Fibroblast of lung (primary cell): ENCODE data around the gene SIVA1. TPM values are rescaled to one million over a fixed set of nuclear protein-coding genes. Genes with fewer than 3 reads are reported as not detected.

ENCODE experiments used
- DNase-seq, 2 donors: peaks; one replicate each; pipeline versions ENCODE4 v3.0.0 to v3.0.0-alpha.2; 2010; ENCODE audit warnings: low read depth in 2 of 2
- H2AFZ ChIP-seq: 2 replicates; pipeline ENCODE4 v1.5.1; 2012; ENCODE audit warnings: low read length, control low read depth, inconsistent platforms
- H3K27ac ChIP-seq: 2 replicates; pipeline ENCODE4 v1.5.1; 2011; ENCODE audit warnings: low read length, control low read depth; ENCODE audit not compliant: insufficient read depth
- H3K27me3 ChIP-seq: 2 replicates; pipeline ENCODE4 v1.5.1; 2011; ENCODE audit warnings: mild to moderate bottlenecking, low read length; ENCODE audit not compliant: control insufficient read depth, insufficient read depth
- H3K36me3 ChIP-seq: 2 replicates; pipeline ENCODE4 v1.5.1; 2011; ENCODE audit warnings: low read length; ENCODE audit not compliant: control insufficient read depth, insufficient read depth
- H3K4me1 ChIP-seq: 2 replicates; pipeline ENCODE4 v1.5.1; 2011; ENCODE audit warnings: low read length; ENCODE audit not compliant: control insufficient read depth, insufficient read depth; ENCODE audit errors: extremely low read depth
- H3K4me2 ChIP-seq: 2 replicates; pipeline ENCODE4 v1.5.1; 2011; ENCODE audit warnings: low read length, control low read depth; ENCODE audit not compliant: insufficient read depth; ENCODE audit errors: extremely low read depth
- H3K4me3 ChIP-seq, 4 experiments: fragments of 200-600 bp in 1 of 4; sonication (generic) in 1 of 4; replicated peaks in 1 of 4; 2 replicates each; pipeline ENCODE4 v1.5.1; 2011 to 2016; ENCODE audit warnings: low read length in 4 of 4, low read depth in 3 of 4, mild to moderate bottlenecking in 3 of 4, control low read depth in 2 of 4, inconsistent platforms in 1 of 4, mixed read lengths in 1 of 4; ENCODE audit not compliant: insufficient read depth in 1 of 4; ENCODE audit errors: control extremely low read depth in 1 of 4
- H3K79me2 ChIP-seq: 2 replicates; pipeline ENCODE4 v1.5.1; 2012; ENCODE audit warnings: mild to moderate bottlenecking, low read length, inconsistent platforms; ENCODE audit not compliant: control insufficient read depth, insufficient read depth
- H3K9ac ChIP-seq: 2 replicates; pipeline ENCODE4 v1.5.1; 2011; ENCODE audit warnings: mild to moderate bottlenecking, low read length, control low read depth; ENCODE audit not compliant: insufficient read depth
- H3K9me3 ChIP-seq: 2 replicates; pipeline ENCODE4 v1.5.1; 2012; ENCODE audit warnings: low read depth, low read length; ENCODE audit not compliant: control insufficient read depth, insufficient read depth
- H4K20me1 ChIP-seq: 2 replicates; pipeline ENCODE4 v1.5.1; 2011; ENCODE audit warnings: low read length; ENCODE audit not compliant: control insufficient read depth, insufficient read depth; ENCODE audit errors: extremely low read depth
- CTCF ChIP-seq, 2 donors: IDR thresholded peaks in 1 of 2; conservative IDR thresholded peaks in 1 of 2; 1 replicate in 1 of 2; 2 replicates in 1 of 2; pipeline ENCODE4 v1.5.1; 2011 to 2012; ENCODE audit warnings: low read length in 2 of 2, control low read depth in 1 of 2, inconsistent platforms in 1 of 2, low read depth in 1 of 2, mild to moderate bottlenecking in 1 of 2
- EZH2 ChIP-seq: IDR thresholded peaks from 2 replicates; pipeline ENCODE4 v1.5.1; 2012; ENCODE audit warnings: low read length, control low read depth, mild to moderate bottlenecking; ENCODE audit errors: missing control alignments
- polyA plus RNA-seq, 2 donors: library from polyadenylated mRNA; depleted of rRNA in 1 of 2; stranded (reverse) in 1 of 2; unstranded in 1 of 2; fragments of >200 nt; gene quantifications; 2 replicates each; pipeline ENCODE4 v1.2.1, GENCODE V29; 2011 to 2012; ENCODE audit warnings: missing spikeins in 1 of 2
- total RNA-seq: library from RNA; depleted of rRNA; stranded (reverse); fragments of >200 nt; gene quantifications from 2 replicates; pipeline ENCODE4 v1.2.1, GENCODE V29; 2014

Gene SIVA1
- total and polyA plus RNA-seq, 2 donors (not counting 1 experiment from before 2014, with no cell fraction given), result 26.1 to 65.1 TPM

- TF ChIP-seq CTCF (conservative IDR thresholded peaks at IDR 0.05 in 1 of 2, IDR thresholded peaks at IDR 0.05 in 1 of 2; ENCODE audit: low read depth in 1 of 2, low read length in 2 of 2), result no peak
- TF ChIP-seq EZH2, result no peak
- no peaks in the 10 kb centered on the region for H4K20me1 ChIP-seq
- no peaks in the 10 kb centered on the region for H3K79me2 ChIP-seq
- H3K4me2 ChIP-seq, result no peak overlapping the region
- no peak overlapping the region for H3K4me3 ChIP-seq
- H3K27ac ChIP-seq, result no peak overlapping the region
- no peaks in the 10 kb centered on the region for H3K9me3 ChIP-seq
- peaks cover 33% of the 10 kb centered on the region for H3K36me3 ChIP-seq
- no peak for DNase-seq
- H3K4me1 ChIP-seq, result no peaks in the 10 kb centered on the region
- no peak overlapping the region for H2AFZ ChIP-seq
- no peak overlapping the region for H3K9ac ChIP-seq
- no peaks in the 10 kb centered on the region for H3K27me3 ChIP-seq
Measured at GRCh38 chr14:104776481-104776880, 23.5 kb downstream of the SIVA1 start.

- no peaks in the 10 kb centered on the region for H3K79me2 ChIP-seq
- H3K27me3 ChIP-seq, result no peaks in the 10 kb centered on the region
- no peak overlapping the region for H2AFZ ChIP-seq
- H3K36me3 ChIP-seq, result peaks cover 26% of the 10 kb centered on the region
- no peaks in the 10 kb centered on the region for H4K20me1 ChIP-seq
- H3K4me3 ChIP-seq, result no peak overlapping the region
- no peaks in the 10 kb centered on the region for H3K4me1 ChIP-seq
- DNase-seq, result no peak
- no peak overlapping the region for H3K4me2 ChIP-seq
- H3K9ac ChIP-seq, result no peak overlapping the region
- H3K27ac ChIP-seq, result no peak overlapping the region
- TF ChIP-seq CTCF (conservative IDR thresholded peaks at IDR 0.05 in 1 of 2, IDR thresholded peaks at IDR 0.05 in 1 of 2; ENCODE audit: low read depth in 1 of 2, low read length in 2 of 2), result no peak
- H3K9me3 ChIP-seq, result no peaks in the 10 kb centered on the region
Measured at GRCh38 chr14:104776961-104777807, 24.2 kb downstream of the SIVA1 start.

GRCh38 chr14:104777808-104778249 is 24.9 kb downstream of the SIVA1 start:
- Histone ChIP-seq H3K4me2 (no peak overlapping the region), H3K4me1 (no peaks in the 10 kb centered on the region), H2AFZ (no peak overlapping the region), H3K27ac (no peak overlapping the region), H3K27me3 (no peaks in the 10 kb centered on the region), H3K36me3 (peaks cover 22% of the 10 kb centered on the region), H3K79me2 (no peaks in the 10 kb centered on the region), H3K9ac (no peak overlapping the region), H4K20me1 (no peaks in the 10 kb centered on the region), H3K9me3 (no peaks in the 10 kb centered on the region), H3K4me3 (no peak overlapping the region)
- TF ChIP-seq EZH2 (no peak), CTCF (conservative IDR thresholded peaks at IDR 0.05 in 1 of 2, IDR thresholded peaks at IDR 0.05 in 1 of 2; ENCODE audit: low read depth in 1 of 2, low read length in 2 of 2) (no peak)
- no peak for DNase-seq
